Thyroid gland (tissue), 4 donors: ENCODE data around the gene MRPS6.

Experiments
- POLR2A ChIP-seq, 2 donors: fragments of 450-650 bp; IDR thresholded peaks; one replicate each; pipeline ENCODE4 v1.6.1; 2017; ENCODE audit warnings: antibody characterized with exemption in 2 of 2, mild to moderate bottlenecking in 2 of 2, moderate library complexity in 1 of 2
- TF ChIP-seq, protein P1 (sequence below), 6 experiments: fragments of 200-600 bp in 3 of 6; fragments of 450-650 bp in 3 of 6; sonication (generic) in 3 of 6; IDR thresholded peaks; one replicate each; pipeline ENCODE4 v1.5.1; 2016 to 2019; ENCODE audit warnings: antibody characterized with exemption in 6 of 6, mild to moderate bottlenecking in 2 of 6, inconsistent platforms in 1 of 6, moderate library complexity in 1 of 6

DNA sequence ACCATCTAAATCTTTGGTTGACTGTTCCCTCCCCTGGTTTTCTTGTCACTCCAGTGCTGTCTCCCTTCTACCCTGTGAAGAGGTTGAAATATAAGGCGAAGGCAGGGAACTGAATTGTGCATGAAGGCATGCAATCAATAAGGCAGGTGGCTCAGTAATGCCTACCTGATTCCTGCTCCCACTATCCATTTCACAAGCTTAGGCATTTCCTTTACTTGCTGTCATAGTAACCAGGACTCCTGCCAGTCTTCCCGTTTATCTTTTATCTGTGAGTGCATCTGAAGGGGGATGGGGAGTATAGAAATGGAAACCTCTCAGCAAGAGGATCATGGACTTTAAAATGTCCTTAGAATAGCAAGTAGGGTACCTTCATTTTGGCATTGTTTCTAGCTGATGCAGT lies 40.5 kb downstream of the MRPS6 start:
- TF ChIP-seq, protein P1, sequence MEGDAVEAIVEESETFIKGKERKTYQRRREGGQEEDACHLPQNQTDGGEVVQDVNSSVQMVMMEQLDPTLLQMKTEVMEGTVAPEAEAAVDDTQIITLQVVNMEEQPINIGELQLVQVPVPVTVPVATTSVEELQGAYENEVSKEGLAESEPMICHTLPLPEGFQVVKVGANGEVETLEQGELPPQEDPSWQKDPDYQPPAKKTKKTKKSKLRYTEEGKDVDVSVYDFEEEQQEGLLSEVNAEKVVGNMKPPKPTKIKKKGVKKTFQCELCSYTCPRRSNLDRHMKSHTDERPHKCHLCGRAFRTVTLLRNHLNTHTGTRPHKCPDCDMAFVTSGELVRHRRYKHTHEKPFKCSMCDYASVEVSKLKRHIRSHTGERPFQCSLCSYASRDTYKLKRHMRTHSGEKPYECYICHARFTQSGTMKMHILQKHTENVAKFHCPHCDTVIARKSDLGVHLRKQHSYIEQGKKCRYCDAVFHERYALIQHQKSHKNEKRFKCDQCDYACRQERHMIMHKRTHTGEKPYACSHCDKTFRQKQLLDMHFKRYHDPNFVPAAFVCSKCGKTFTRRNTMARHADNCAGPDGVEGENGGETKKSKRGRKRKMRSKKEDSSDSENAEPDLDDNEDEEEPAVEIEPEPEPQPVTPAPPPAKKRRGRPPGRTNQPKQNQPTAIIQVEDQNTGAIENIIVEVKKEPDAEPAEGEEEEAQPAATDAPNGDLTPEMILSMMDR (IDR thresholded peaks at IDR 0.05) = no peak
- no peak for TF ChIP-seq POLR2A (IDR thresholded peaks at IDR 0.05)
